GM12878 (cell line): ENCODE measurements around the gene MATN1. TPM values are rescaled to one million over a fixed set of nuclear protein-coding genes. Genes with fewer than 3 reads are reported as not detected.

Experiments used
- ATAC-seq: fragments of 200-7000 bp; cut with Tn5 transposase; 3 replicates; pipeline ENCODE4 v1.9.1; 2020; ENCODE audit warnings: mild to moderate bottlenecking, moderate library complexity
- BruUV-seq: library from RNA; stranded (reverse); fragments of 400-500 nt; replicated peaks from 2 replicates; lab custom pipeline; 2021; lab: Mats Ljungman, UMichigan
- CTCF ChIA-PET: fragments of 300-600 bp; sonication (Branson Sonifier 250); formaldehyde crosslinking; extraction: SDS; loops from one replicate; lab custom pipeline; 2021; ENCODE audit warnings: inconsistent platforms; lab: Yijun Ruan, JAX
- POLR2A ChIA-PET: fragments of 350-600 bp; formaldehyde crosslinking; extraction: SDS; loops from one replicate; lab custom pipeline; 2021; ENCODE audit warnings: inconsistent platforms; lab: Charles Lee
- RAD21 ChIA-PET: fragments of 300-600 bp; sonication (Branson Sonifier 250); formaldehyde crosslinking; loops from one replicate; lab custom pipeline; 2023; ENCODE audit warnings: antibody characterized with exemption; ENCODE audit not compliant: unreplicated experiment; lab: Charles Lee
- SMC1A ChIA-PET: fragments of 300-600 bp; sonication (Branson Sonifier 250); formaldehyde crosslinking; loops from one replicate; lab custom pipeline; 2023; ENCODE audit not compliant: unreplicated experiment, uncharacterized antibody; lab: Charles Lee
- DNase-seq: peaks from one replicate; pipeline ENCODE4 v3.0.0-alpha.2; 2011; ENCODE audit warnings: low read depth, low spot score
- FAIRE-seq: peaks from 3 replicates; lab custom pipeline; 2011; peaks lifted over from hg19 to GRCh38; lab: Jason Lieb, UNC
- H2AFZ ChIP-seq: 2 replicates; pipeline ENCODE4 v1.6.0; 2011; ENCODE audit warnings: low read depth, low read length, control low read depth; ENCODE audit not compliant: control insufficient read depth
- H3K27ac ChIP-seq: 2 replicates; pipeline ENCODE4 v1.5.1; 2011; ENCODE audit warnings: control low read depth; ENCODE audit not compliant: control insufficient read depth, insufficient read depth
- H3K27me3 ChIP-seq, 2 experiments: replicated peaks in 1 of 2; 2 replicates each; pipeline versions ENCODE4 v1.6.0 to v1.6.1; 2011; ENCODE audit warnings: low read length in 1 of 2; ENCODE audit not compliant: control insufficient read depth in 2 of 2, insufficient read depth in 2 of 2
- H3K36me3 ChIP-seq, 2 experiments: 2 replicates each; pipeline ENCODE4 v1.5.1; 2011; ENCODE audit warnings: low read length in 1 of 2; ENCODE audit not compliant: control insufficient read depth in 2 of 2, insufficient read depth in 2 of 2
- H3K4me1 ChIP-seq: 2 replicates; pipeline ENCODE4 v1.6.1; 2011; ENCODE audit warnings: mild to moderate bottlenecking, low read length, moderate library complexity, mixed read lengths; ENCODE audit not compliant: control insufficient read depth, insufficient read depth
- H3K4me2 ChIP-seq: 2 replicates; pipeline ENCODE4 v1.6.0; 2011; ENCODE audit warnings: control low read depth; ENCODE audit not compliant: control insufficient read depth, insufficient read depth
- H3K4me3 ChIP-seq: fragments of 200-600 bp; sonication (generic); 2 replicates; pipeline ENCODE4 v1.5.1; 2016
- H3K79me2 ChIP-seq: 2 replicates; pipeline ENCODE4 v1.6.0; 2011; ENCODE audit warnings: low read length; ENCODE audit not compliant: control insufficient read depth, insufficient read depth
- H3K9ac ChIP-seq: 2 replicates; pipeline ENCODE4 v1.8.0; 2011; ENCODE audit warnings: low read length, control low read depth, mixed read lengths; ENCODE audit not compliant: control insufficient read depth, insufficient read depth
- H3K9me3 ChIP-seq: replicated peaks from 3 replicates; pipeline ENCODE4 v1.5.1; 2011; ENCODE audit warnings: mild to moderate bottlenecking, low read length; ENCODE audit not compliant: control insufficient read depth, insufficient read depth
- H4K20me1 ChIP-seq: 2 replicates; pipeline ENCODE4 v1.6.0; 2011; ENCODE audit not compliant: control insufficient read depth, insufficient read depth
- CBX3 ChIP-seq: fragments of 200-600 bp; sonication (generic); IDR thresholded peaks from 2 replicates; pipeline ENCODE4 v1.6.1; 2016; ENCODE audit warnings: low read depth, borderline replicate concordance
- LARP7 ChIP-seq: fragments of 450-650 bp; IDR thresholded peaks from 2 replicates; pipeline ENCODE4 v1.6.1; 2017; ENCODE audit warnings: mild to moderate bottlenecking
- NFYB ChIP-seq: IDR thresholded peaks from 2 replicates; pipeline ENCODE4 v1.6.1; 2011; ENCODE audit warnings: low read depth, mild to moderate bottlenecking, low read length, improper control_type of control experiment, moderate library complexity; ENCODE audit not compliant: insufficient read depth
- POLR2AphosphoS2 ChIP-seq: IDR thresholded peaks from 2 replicates; pipeline ENCODE4 v1.6.1; 2011; ENCODE audit warnings: low read depth, mild to moderate bottlenecking, low read length, improper control_type of control experiment, moderate library complexity
- POU2F2 ChIP-seq: IDR thresholded peaks from 3 replicates; pipeline ENCODE4 v1.6.1; 2011; ENCODE audit warnings: low read depth, mild to moderate bottlenecking, low read length, borderline replicate concordance
- PRDM15 ChIP-seq: fragments of 450-650 bp; formaldehyde crosslinking; IDR thresholded peaks from 2 replicates; pipeline ENCODE4 v1.4.0; 2020; ENCODE audit warnings: mild to moderate bottlenecking, moderate library complexity
- ZBTB4 ChIP-seq: fragments of 450-650 bp; formaldehyde crosslinking; IDR thresholded peaks from 2 replicates; pipeline ENCODE4 v1.4.0; 2022; ENCODE audit warnings: mild to moderate bottlenecking, moderate library complexity
- WGBS: methylation state at CpG from one replicate; pipeline ENCODE4 v1.1.6; 2016; ENCODE audit warnings: low lambda C conversion rate; ENCODE audit not compliant: insufficient replicate concordance, insufficient coverage; ENCODE audit errors: missing lambda C conversion rate; 5-methylcytosine and 5-hydroxymethylcytosine counted together
- in situ Hi-C: fragments of 300-500 bp; cut with MboI; formaldehyde crosslinking; loops from 9 replicates; pipeline ENCODE4 v1.14.3; 2018; ENCODE audit warnings: mixed read lengths
- intact Hi-C: fragments of 100-400 bp; cut with micrococcal nuclease; formaldehyde crosslinking; loops from one replicate; pipeline ENCODE4 v1.14.2; 2022; ENCODE audit not compliant: unreplicated experiment
- polyA plus RNA-seq, 11 experiments: library from polyadenylated mRNA; depleted of rRNA in 4 of 11; unstranded in 6 of 11; stranded (reverse) in 5 of 11; fragments of >200 nt; fragmentation: Nextera tagmentation in 4 of 11; fragmentation: Illumina TruSeq in 1 of 11; extraction: Ambion mirVana in 4 of 11; extraction: Trizol in 1 of 11; gene quantifications; 1 replicate in 1 of 11; 2 replicates in 10 of 11; pipeline versions ENCODE4 v1.2.1 to v1.2.3, GENCODE V29; 2011 to 2016; ENCODE audit warnings: inconsistent platforms in 2 of 11, missing spikeins in 2 of 11, low read depth in 1 of 11
- total RNA-seq, 4 experiments: library from RNA; depleted of rRNA in 3 of 4; stranded (reverse); fragments of >200 nt in 3 of 4; fragmentation: Illumina TruSeq in 1 of 4; extraction: Trizol in 1 of 4; gene quantifications; 2 replicates each; pipeline versions ENCODE4 v1.2.1 to v1.2.3, GENCODE V29; 2013 to 2021
- TF ChIP-seq, protein P1 (sequence below), 3 experiments: IDR thresholded peaks in 2 of 3; conservative IDR thresholded peaks in 1 of 3; 2 replicates each; pipeline ENCODE4 v1.5.1; 2011; ENCODE audit warnings: low read depth in 3 of 3, low read length in 3 of 3, mild to moderate bottlenecking in 3 of 3, control low read depth in 2 of 3, moderate library complexity in 2 of 3, inconsistent platforms in 1 of 3, mixed read lengths in 1 of 3; ENCODE audit not compliant: control insufficient read depth in 2 of 3, insufficient read depth in 1 of 3; ENCODE audit errors: extremely low read depth in 1 of 3
- TF ChIP-seq, protein P2 (sequence below): IDR thresholded peaks from 2 replicates; pipeline ENCODE4 v1.6.1; 2012; ENCODE audit warnings: low read depth, low read length, improper control_type of control experiment
- TF ChIP-seq, protein P3 (sequence below): fragments of 450-650 bp; IDR thresholded peaks from 2 replicates; pipeline ENCODE4 v1.6.1; 2017; ENCODE audit warnings: mild to moderate bottlenecking, moderate library complexity

Gene MATN1
- total and polyA plus RNA-seq, 10 of the 15 experiments (the other 5 are each of a cell fraction or from before 2014, with no cell fraction given), result 0.04 to 0.50 (median 0.10) TPM; not detected in 1

DNA sequence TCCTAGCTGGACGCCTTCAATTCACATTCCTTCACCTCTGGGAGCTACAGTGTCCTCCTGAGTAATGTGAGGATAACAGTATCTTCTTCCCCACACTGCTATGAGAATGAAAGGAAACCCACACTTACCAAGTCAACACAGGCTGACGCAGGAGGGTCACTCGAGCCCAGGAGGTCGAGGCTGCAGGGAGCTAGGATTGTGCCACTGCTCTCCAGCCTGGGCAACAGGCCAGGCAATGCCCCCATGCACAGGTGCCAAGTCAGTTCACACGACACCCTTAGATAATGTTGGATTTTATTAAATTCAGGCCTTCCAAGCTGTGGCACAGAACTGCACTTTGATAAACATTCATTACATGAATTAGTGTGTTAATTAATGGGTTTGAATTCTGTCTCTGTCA lies 31.9 kb downstream of the MATN1 start:
- Histone ChIP-seq H3K27me3 (peaks cover 0 to 4% of the 10 kb centered on the region in 2 experiments; a peak in 3 of 4 replicates), H3K4me1 (no peaks in the 10 kb centered on the region), H4K20me1 (no peaks in the 10 kb centered on the region), H3K79me2 (no peaks in the 10 kb centered on the region), H3K9ac (no peak overlapping the region), H3K36me3 (no peaks in the 10 kb centered on the region), H3K9me3 (no peaks in the 10 kb centered on the region), H3K4me3 (no peak overlapping the region), H3K27ac (no peak overlapping the region), H3K4me2 (no peak overlapping the region), H2AFZ (no peak overlapping the region)
- SMC1A ChIA-PET, result no interaction called here
- FAIRE-seq (no peak), DNase-seq (no peak), ATAC-seq (no peak)
- RAD21 ChIA-PET, result no interaction called here
- WGBS, result 7% methylated on average over 5 of the region's 5 CpGs
- in situ Hi-C loops, result no loop called here
- intact Hi-C loops, result no loop called here
- POLR2A ChIA-PET, result no interaction called here
- no TSS peak for BruUV-seq
- CTCF ChIA-PET, result no interaction called here
- TF ChIP-seq, protein P1, sequence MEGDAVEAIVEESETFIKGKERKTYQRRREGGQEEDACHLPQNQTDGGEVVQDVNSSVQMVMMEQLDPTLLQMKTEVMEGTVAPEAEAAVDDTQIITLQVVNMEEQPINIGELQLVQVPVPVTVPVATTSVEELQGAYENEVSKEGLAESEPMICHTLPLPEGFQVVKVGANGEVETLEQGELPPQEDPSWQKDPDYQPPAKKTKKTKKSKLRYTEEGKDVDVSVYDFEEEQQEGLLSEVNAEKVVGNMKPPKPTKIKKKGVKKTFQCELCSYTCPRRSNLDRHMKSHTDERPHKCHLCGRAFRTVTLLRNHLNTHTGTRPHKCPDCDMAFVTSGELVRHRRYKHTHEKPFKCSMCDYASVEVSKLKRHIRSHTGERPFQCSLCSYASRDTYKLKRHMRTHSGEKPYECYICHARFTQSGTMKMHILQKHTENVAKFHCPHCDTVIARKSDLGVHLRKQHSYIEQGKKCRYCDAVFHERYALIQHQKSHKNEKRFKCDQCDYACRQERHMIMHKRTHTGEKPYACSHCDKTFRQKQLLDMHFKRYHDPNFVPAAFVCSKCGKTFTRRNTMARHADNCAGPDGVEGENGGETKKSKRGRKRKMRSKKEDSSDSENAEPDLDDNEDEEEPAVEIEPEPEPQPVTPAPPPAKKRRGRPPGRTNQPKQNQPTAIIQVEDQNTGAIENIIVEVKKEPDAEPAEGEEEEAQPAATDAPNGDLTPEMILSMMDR (IDR thresholded peaks at IDR 0.05 in 2 of 3, conservative IDR thresholded peaks at IDR 0.05 in 1 of 3; ENCODE audit: control insufficient read depth in 2 of 3, extremely low read depth in 1 of 3, insufficient read depth in 1 of 3, low read depth in 3 of 3, low read length in 3 of 3), result no peak
- TF ChIP-seq, protein P2, sequence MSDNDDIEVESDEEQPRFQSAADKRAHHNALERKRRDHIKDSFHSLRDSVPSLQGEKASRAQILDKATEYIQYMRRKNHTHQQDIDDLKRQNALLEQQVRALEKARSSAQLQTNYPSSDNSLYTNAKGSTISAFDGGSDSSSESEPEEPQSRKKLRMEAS, result no peak
- no peak for TF ChIP-seq POLR2AphosphoS2
- TF ChIP-seq, protein P3, sequence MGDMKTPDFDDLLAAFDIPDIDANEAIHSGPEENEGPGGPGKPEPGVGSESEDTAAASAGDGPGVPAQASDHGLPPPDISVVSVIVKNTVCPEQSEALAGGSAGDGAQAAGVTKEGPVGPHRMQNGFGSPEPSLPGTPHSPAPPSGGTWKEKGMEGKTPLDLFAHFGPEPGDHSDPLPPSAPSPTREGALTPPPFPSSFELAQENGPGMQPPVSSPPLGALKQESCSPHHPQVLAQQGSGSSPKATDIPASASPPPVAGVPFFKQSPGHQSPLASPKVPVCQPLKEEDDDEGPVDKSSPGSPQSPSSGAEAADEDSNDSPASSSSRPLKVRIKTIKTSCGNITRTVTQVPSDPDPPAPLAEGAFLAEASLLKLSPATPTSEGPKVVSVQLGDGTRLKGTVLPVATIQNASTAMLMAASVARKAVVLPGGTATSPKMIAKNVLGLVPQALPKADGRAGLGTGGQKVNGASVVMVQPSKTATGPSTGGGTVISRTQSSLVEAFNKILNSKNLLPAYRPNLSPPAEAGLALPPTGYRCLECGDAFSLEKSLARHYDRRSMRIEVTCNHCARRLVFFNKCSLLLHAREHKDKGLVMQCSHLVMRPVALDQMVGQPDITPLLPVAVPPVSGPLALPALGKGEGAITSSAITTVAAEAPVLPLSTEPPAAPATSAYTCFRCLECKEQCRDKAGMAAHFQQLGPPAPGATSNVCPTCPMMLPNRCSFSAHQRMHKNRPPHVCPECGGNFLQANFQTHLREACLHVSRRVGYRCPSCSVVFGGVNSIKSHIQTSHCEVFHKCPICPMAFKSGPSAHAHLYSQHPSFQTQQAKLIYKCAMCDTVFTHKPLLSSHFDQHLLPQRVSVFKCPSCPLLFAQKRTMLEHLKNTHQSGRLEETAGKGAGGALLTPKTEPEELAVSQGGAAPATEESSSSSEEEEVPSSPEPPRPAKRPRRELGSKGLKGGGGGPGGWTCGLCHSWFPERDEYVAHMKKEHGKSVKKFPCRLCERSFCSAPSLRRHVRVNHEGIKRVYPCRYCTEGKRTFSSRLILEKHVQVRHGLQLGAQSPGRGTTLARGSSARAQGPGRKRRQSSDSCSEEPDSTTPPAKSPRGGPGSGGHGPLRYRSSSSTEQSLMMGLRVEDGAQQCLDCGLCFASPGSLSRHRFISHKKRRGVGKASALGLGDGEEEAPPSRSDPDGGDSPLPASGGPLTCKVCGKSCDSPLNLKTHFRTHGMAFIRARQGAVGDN, result no peak
- no peak for TF ChIP-seq POU2F2
- no peak for TF ChIP-seq ZBTB4
- no peak for TF ChIP-seq PRDM15 (CRISPR knock-in tag)
- TF ChIP-seq LARP7, result no peak
- TF ChIP-seq CBX3, result no peak
- TF ChIP-seq NFYB, result no peak
